ENCODE data around the gene COL11A1.

- TF ChIP-seq CTCF (IDR thresholded peaks at IDR 0.05; ENCODE audit: low read depth, low read length, poor library complexity, severe bottlenecking) (no peak), EZH2phosphoT487 (IDR thresholded peaks at IDR 0.05; ENCODE audit: borderline replicate concordance, low read length) (no peak)
Measured at GRCh38 chr1:102833151-102833550, 275.2 kb downstream of the COL11A1 start.

Data from DOHH2 (cell line).